Calu3 (cell line): Measurements from ENCODE around the gene DNM2. TPM values are rescaled to one million over a fixed set of nuclear protein-coding genes. Genes with fewer than 3 reads are reported as not detected.

Source experiments
- BruUV-seq: library from RNA; stranded (reverse); fragments of 400-500 nt; replicated peaks from 2 replicates; lab custom pipeline; 2021; lab: Mats Ljungman, UMichigan
- CTCF ChIA-PET: fragments of 300-600 bp; sonication (Branson Sonifier 250); formaldehyde crosslinking; loops from one replicate; lab custom pipeline; 2022; ENCODE audit warnings: antibody characterized with exemption; lab: Charles Lee
- DNase-seq: peaks from one replicate; pipeline ENCODE4 v3.0.0; 2022
- H3K27ac Mint-ChIP-seq: one replicate; pipeline ENCODE4 v1.8.0; 2022; ENCODE audit warnings: mixed read lengths; ENCODE audit not compliant: unreplicated experiment
- H3K27me3 Mint-ChIP-seq: one replicate; pipeline ENCODE4 v1.8.0; 2022; ENCODE audit warnings: mixed read lengths; ENCODE audit not compliant: unreplicated experiment
- H3K36me3 Mint-ChIP-seq: one replicate; pipeline ENCODE4 v1.8.0; 2022; ENCODE audit warnings: mild to moderate bottlenecking, moderate library complexity, mixed read lengths; ENCODE audit not compliant: insufficient read depth, unreplicated experiment
- H3K4me1 Mint-ChIP-seq: one replicate; pipeline ENCODE4 v1.8.0; 2022; ENCODE audit warnings: mild to moderate bottlenecking, low read depth, mixed read lengths; ENCODE audit not compliant: unreplicated experiment
- H3K4me3 Mint-ChIP-seq: one replicate; pipeline ENCODE4 v1.8.0; 2022; ENCODE audit warnings: mild to moderate bottlenecking, low read depth, moderate library complexity, mixed read lengths; ENCODE audit not compliant: unreplicated experiment
- H3K9me3 Mint-ChIP-seq: one replicate; pipeline ENCODE4 v1.8.0; 2022; ENCODE audit warnings: low read depth, mixed read lengths; ENCODE audit not compliant: unreplicated experiment
- CTCF ChIP-seq: fragments of 200-600 bp; IDR thresholded peaks from one replicate; pipeline ENCODE4 v1.8.0; 2022; ENCODE audit warnings: antibody characterized with exemption; ENCODE audit not compliant: unreplicated experiment
- intact Hi-C: fragments of 100-400 bp; cut with micrococcal nuclease; formaldehyde crosslinking; loops from one replicate; pipeline ENCODE4 v1.10.0; 2022; ENCODE audit not compliant: unreplicated experiment
- total RNA-seq: library from RNA; stranded (reverse); gene quantifications from 2 replicates; pipeline ENCODE4 v1.2.3, GENCODE V29; 2022

The DNM2 gene
- total RNA-seq, 1 experiment from 2014 or later: 126 TPM

- DNase-seq: no peak
- Mint-ChIP-seq H3K4me3 (no peak overlapping the region), H3K36me3 (peaks cover 60% of the 10 kb centered on the region), H3K27me3 (no peaks in the 10 kb centered on the region), H3K9me3 (no peaks in the 10 kb centered on the region), H3K27ac (no peak overlapping the region), H3K4me1 (no peaks in the 10 kb centered on the region)
- TF ChIP-seq CTCF: no peak
- CTCF ChIA-PET: no interaction called here
- intact Hi-C loops: no loop called here
- BruUV-seq: no TSS peak
Measured at GRCh38 chr19:10681658-10682057, 36.2 kb upstream of the DNM2 start.

- no peaks in the 10 kb centered on the region for H3K9me3 Mint-ChIP-seq
- H3K4me3 Mint-ChIP-seq: no peak overlapping the region
- H3K27ac Mint-ChIP-seq: no peak overlapping the region
- TF ChIP-seq CTCF: no peak
- no peaks in the 10 kb centered on the region for H3K4me1 Mint-ChIP-seq
- peaks cover 63% of the 10 kb centered on the region for H3K36me3 Mint-ChIP-seq
- CTCF ChIA-PET: interaction anchor here (0.6 kb wide), 1 partner anchor 210 kb away, joined by 5 read pairs; no protein-coding TSS in a partner anchor
- DNase-seq: no peak
- H3K27me3 Mint-ChIP-seq: no peaks in the 10 kb centered on the region
- no TSS peak for BruUV-seq
- intact Hi-C loops: no loop called here
Measured at GRCh38 chr19:10682397-10683063, 35.3 kb upstream of the DNM2 start.

GRCh38 chr19:10683064-10683426 lies 34.8 kb upstream of the DNM2 start:
- no peak overlapping the region for H3K27ac Mint-ChIP-seq
- H3K36me3 Mint-ChIP-seq: peaks cover 64% of the 10 kb centered on the region
- intact Hi-C loops: no loop called here

GRCh38 chr19:10683582-10683981 lies 34.3 kb upstream of the DNM2 start:
- no peaks in the 10 kb centered on the region for H3K27me3 Mint-ChIP-seq
- CTCF ChIA-PET: no interaction called here
- no peak overlapping the region for H3K4me3 Mint-ChIP-seq
- BruUV-seq: no TSS peak
- peaks cover 65% of the 10 kb centered on the region for H3K36me3 Mint-ChIP-seq
- no peaks in the 10 kb centered on the region for H3K4me1 Mint-ChIP-seq
- no peak for TF ChIP-seq CTCF
- intact Hi-C loops: no loop called here
- no peak for DNase-seq
- H3K9me3 Mint-ChIP-seq: no peaks in the 10 kb centered on the region
- no peak overlapping the region for H3K27ac Mint-ChIP-seq

More at GRCh38 chr19:10683064-10683426, 34.8 kb upstream of the DNM2 start:
- no peaks in the 10 kb centered on the region for H3K9me3 Mint-ChIP-seq
- H3K4me1 Mint-ChIP-seq: no peaks in the 10 kb centered on the region
- H3K27me3 Mint-ChIP-seq: no peaks in the 10 kb centered on the region
- no peak overlapping the region for H3K4me3 Mint-ChIP-seq
- no peak for TF ChIP-seq CTCF
- CTCF ChIA-PET: interaction anchor here (0.6 kb wide), 1 partner anchor 211 kb away, joined by 5 read pairs; no protein-coding TSS in a partner anchor
- DNase-seq: no peak
- no TSS peak for BruUV-seq
